Measurements from ENCODE around the gene PTPRC. TPM values are rescaled to one million over a fixed set of nuclear protein-coding genes. Genes with fewer than 3 reads are reported as not detected.

Gene PTPRC
- total and polyA plus RNA-seq, 2 donors (not counting 3 experiments of a cell fraction or from before 2014, with no cell fraction given) = not detected

GRCh38 chr1:198631292-198631691 is 7.5 kb upstream of the PTPRC start:
- Histone ChIP-seq H3K27ac (ENCODE audit: insufficient read depth, low read depth, low read length) (no peak overlapping the region), H3K9me1 (replicated peaks; ENCODE audit: control insufficient read depth, extremely low read depth, insufficient read depth, low read length) (no peaks in the 10 kb centered on the region), H3K4me1 (ENCODE audit: control insufficient read depth, extremely low read depth, insufficient read depth, low read length) (no peaks in the 10 kb centered on the region), H3K9me3 (replicated peaks; ENCODE audit: control insufficient read depth, insufficient read depth, low read length) (no peaks in the 10 kb centered on the region), H2AFZ (ENCODE audit: low read depth, low read length) (no peak overlapping the region), H4K20me1 (replicated peaks; ENCODE audit: control insufficient read depth, extremely low read depth, insufficient read depth, low read length) (no peaks in the 10 kb centered on the region), H3K79me2 (ENCODE audit: control insufficient read depth, insufficient read depth, low read length) (no peaks in the 10 kb centered on the region), H3K36me3 (ENCODE audit: control insufficient read depth in 2 of 2, extremely low read depth in 1 of 2, insufficient read depth in 2 of 2, low read length in 2 of 2) (no peaks in the 10 kb centered on the region), H3K27me3 (ENCODE audit: control insufficient read depth in 2 of 2, insufficient read depth in 2 of 2, low read length in 2 of 2) (no peaks in the 10 kb centered on the region), H3K4me2 (ENCODE audit: insufficient read depth, low read length) (no peak overlapping the region), H3K9ac (replicated peaks; ENCODE audit: extremely low read depth, insufficient read depth, low read length) (no peak overlapping the region), H3K4me3 (replicated peaks in 1 of 3; ENCODE audit: insufficient read depth in 1 of 3, low read depth in 1 of 3, low read length in 3 of 3) (no peak overlapping the region)
- POLR2A ChIA-PET = no interaction called here
- TF ChIP-seq POLR2A (IDR thresholded peaks at IDR 0.05; ENCODE audit: low read depth, low read length) (no peak), GATA2 (IDR thresholded peaks at IDR 0.05; ENCODE audit: insufficient read depth, insufficient read length, low read depth, low read length) (no peak), MAX (IDR thresholded peaks at IDR 0.05; ENCODE audit: insufficient read depth, insufficient read length) (no peak), MYC (IDR thresholded peaks at IDR 0.05; ENCODE audit: low read depth, low read length) (no peak), FOS (IDR thresholded peaks at IDR 0.05; ENCODE audit: borderline replicate concordance, insufficient read depth, low read length) (no peak), POLR2AphosphoS5 (IDR thresholded peaks at IDR 0.05; ENCODE audit: insufficient read depth, low read depth, low read length) (no peak), JUN (IDR thresholded peaks at IDR 0.05; ENCODE audit: borderline replicate concordance, insufficient read depth, insufficient read length, low read depth) (no peak), EZH2 (IDR thresholded peaks at IDR 0.05; ENCODE audit: borderline replicate concordance, low read depth, low read length, severe bottlenecking) (no peak)
- TF ChIP-seq, protein P1, sequence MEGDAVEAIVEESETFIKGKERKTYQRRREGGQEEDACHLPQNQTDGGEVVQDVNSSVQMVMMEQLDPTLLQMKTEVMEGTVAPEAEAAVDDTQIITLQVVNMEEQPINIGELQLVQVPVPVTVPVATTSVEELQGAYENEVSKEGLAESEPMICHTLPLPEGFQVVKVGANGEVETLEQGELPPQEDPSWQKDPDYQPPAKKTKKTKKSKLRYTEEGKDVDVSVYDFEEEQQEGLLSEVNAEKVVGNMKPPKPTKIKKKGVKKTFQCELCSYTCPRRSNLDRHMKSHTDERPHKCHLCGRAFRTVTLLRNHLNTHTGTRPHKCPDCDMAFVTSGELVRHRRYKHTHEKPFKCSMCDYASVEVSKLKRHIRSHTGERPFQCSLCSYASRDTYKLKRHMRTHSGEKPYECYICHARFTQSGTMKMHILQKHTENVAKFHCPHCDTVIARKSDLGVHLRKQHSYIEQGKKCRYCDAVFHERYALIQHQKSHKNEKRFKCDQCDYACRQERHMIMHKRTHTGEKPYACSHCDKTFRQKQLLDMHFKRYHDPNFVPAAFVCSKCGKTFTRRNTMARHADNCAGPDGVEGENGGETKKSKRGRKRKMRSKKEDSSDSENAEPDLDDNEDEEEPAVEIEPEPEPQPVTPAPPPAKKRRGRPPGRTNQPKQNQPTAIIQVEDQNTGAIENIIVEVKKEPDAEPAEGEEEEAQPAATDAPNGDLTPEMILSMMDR (IDR thresholded peaks at IDR 0.05; ENCODE audit: extremely low read depth in 1 of 2, insufficient read depth in 1 of 2, low read depth in 1 of 2, low read length in 2 of 2) = no peak
- CTCF ChIA-PET = interaction anchor here (1.3 kb wide), 1 partner anchor 9 kb away, joined by 4 read pairs; no protein-coding TSS in a partner anchor
- no TSS peak for BruUV-seq (replicated peaks)
- FAIRE-seq = no peak
- dilution Hi-C loops (cut with MboI; ENCODE audit: extremely low pct_ligation_motif_present, low sequenced_read_pairs) = no loop called here
- intact Hi-C loops (cut with micrococcal nuclease) = no loop called here
- no peak for DNase-seq (ENCODE audit: low read depth, low spot score)
